Urothelium cell line (cell line): ENCODE measurements around the gene ASTN2.
"Not testable (repeated sequence)": the region's sequence is repeated elsewhere in the genome, so short reads cannot be mapped to it uniquely, and the experiment has no call there.

Experiments
- DNase-seq: peaks from one replicate; pipeline ENCODE4 v3.0.0; 2011; ENCODE audit warnings: low spot score, mixed read lengths
- FAIRE-seq: peaks from 2 replicates; lab custom pipeline; 2011; peaks lifted over from hg19 to GRCh38; lab: Jason Lieb, UNC

The ASTN2 gene

GRCh38 chr9:116456490-116457088 lies 958.3 kb downstream of the ASTN2 start:
- FAIRE-seq (no peak), DNase-seq (no peak)

GRCh38 chr9:116454539-116454938 lies 960.3 kb downstream of the ASTN2 start:
- not testable (repeated sequence) for DNase-seq, FAIRE-seq

GRCh38 chr9:116453785-116454184 lies 961.1 kb downstream of the ASTN2 start:
- no peak for DNase-seq
- FAIRE-seq = no peak

- DNase-seq = no peak
- FAIRE-seq = no peak
These were observed 962.2 kb downstream of the ASTN2 start for GRCh38 chr9:116452634-116453033.

GRCh38 chr9:116452227-116452626 lies 962.6 kb downstream of the ASTN2 start:
- DNase-seq = no peak
- no peak for FAIRE-seq

- FAIRE-seq (no peak), DNase-seq (no peak)
These were observed 963.2 kb downstream of the ASTN2 start for GRCh38 chr9:116451500-116452115.

- no peak for FAIRE-seq
- DNase-seq = no peak
These were observed 964.3 kb downstream of the ASTN2 start for GRCh38 chr9:116450378-116451139.

- FAIRE-seq = no peak
- DNase-seq = no peak
These were observed 964.9 kb downstream of the ASTN2 start for GRCh38 chr9:116449949-116450348.

GRCh38 chr9:116448431-116448830 lies 966.4 kb downstream of the ASTN2 start:
- FAIRE-seq (no peak), DNase-seq (no peak)

GRCh38 chr9:116447934-116448333 lies 966.9 kb downstream of the ASTN2 start:
- DNase-seq (no peak), FAIRE-seq (no peak)

- no peak for FAIRE-seq
These were observed 972.3 kb downstream of the ASTN2 start for GRCh38 chr9:116442528-116442927.

GRCh38 chr9:116437411-116438370 lies 977.2 kb downstream of the ASTN2 start:
- DNase-seq (no peak), FAIRE-seq (no peak)

More at GRCh38 chr9:116442528-116442927, 972.3 kb downstream of the ASTN2 start:
- DNase-seq = no peak

GRCh38 chr9:116436121-116436520 lies 978.7 kb downstream of the ASTN2 start:
- no peak for DNase-seq
- no peak for FAIRE-seq

- DNase-seq (no peak), FAIRE-seq (no peak)
These were observed 979.2 kb downstream of the ASTN2 start for GRCh38 chr9:116435706-116436105.

GRCh38 chr9:116434314-116434713 lies 980.5 kb downstream of the ASTN2 start:
- DNase-seq (no peak), FAIRE-seq (no peak)

GRCh38 chr9:116432051-116432450 lies 982.8 kb downstream of the ASTN2 start:
- DNase-seq = no peak
- no peak for FAIRE-seq

GRCh38 chr9:116430849-116431248 lies 984.0 kb downstream of the ASTN2 start:
- FAIRE-seq (no peak), DNase-seq (no peak)

- no peak for DNase-seq
- FAIRE-seq = no peak
These were observed 989.6 kb downstream of the ASTN2 start for GRCh38 chr9:116425244-116425643.

- FAIRE-seq (no peak), DNase-seq (no peak)
These were observed 991.7 kb downstream of the ASTN2 start for GRCh38 chr9:116423149-116423548.

- FAIRE-seq (no peak), DNase-seq (no peak)
These were observed 992.5 kb downstream of the ASTN2 start for GRCh38 chr9:116422119-116422979.
